ENCODE measurements around the gene ZBTB48. TPM values are rescaled to one million over a fixed set of nuclear protein-coding genes. Genes with fewer than 3 reads are reported as not detected.

The ZBTB48 gene
- total RNA-seq, 4 donors from 2014 or later: 12.7 to 17.7 (median 14.1) TPM

GRCh38 chr1:6623269-6623965, 43.6 kb downstream of the ZBTB48 start:
- 60 to 74% methylated on average over 13 to 14 of the region's 14 CpGs for WGBS, 2 donors (ENCODE audit: low coverage in 1 of 2)
- peak overlapping the region in 3 of 4 donors; percentile 91 to 95 (median 92) for H3K27ac ChIP-seq

GRCh38 chr1:6624710-6625583, 45.2 kb downstream of the ZBTB48 start, which contains the start of gene THAP3:
Gene THAP3, plus strand, starts transcription at chr1:6624868. Its CDS starts 351 bp downstream, at chr1:6625219.
- ATAC-seq: peak; percentile 94
- Histone ChIP-seq H3K36me3 (peaks cover 0 to 63% of the 10 kb centered on the region in 2 donors), H3K4me1 (peaks cover 0 to 76% (median 15%) of the 10 kb centered on the region in 3 donors), H3K27ac (peak within 1 kb of the TSS; percentile 62 to 95 (median 92)), H3K27me3 (no peaks in the 10 kb centered on the region), H3K9me3 (no peaks in the 10 kb centered on the region), H3K4me3 (peak within 1 kb of the TSS; percentile 54 to 93)
- 0% methylated on average over 2 of the region's 73 CpGs; no CpG with 5 or more reads in 1 of the 2 donors for whole genome bisulfite sequencing, 2 donors (ENCODE audit: low coverage in 1 of 2)
- TF ChIP-seq POLR2A (IDR thresholded peaks at IDR 0.05) (no peak), CTCF (IDR thresholded peaks at IDR 0.05) (no peak), EP300 (IDR thresholded peaks at IDR 0.05) (no peak), POLR2AphosphoS5 (IDR thresholded peaks at IDR 0.05) (peak; percentile 44)

More at GRCh38 chr1:6623269-6623965, 43.6 kb downstream of the ZBTB48 start:
- ATAC-seq: no peak
- Histone ChIP-seq H3K4me3 (no peak overlapping the region), H3K27me3 (no peaks in the 10 kb centered on the region), H3K36me3 (peaks cover 0 to 63% of the 10 kb centered on the region in 2 donors), H3K9me3 (no peaks in the 10 kb centered on the region), H3K4me1 (peaks cover 0 to 65% (median 15%) of the 10 kb centered on the region in 3 donors)
- TF ChIP-seq EP300 (IDR thresholded peaks at IDR 0.05): no peak
- TF ChIP-seq POLR2AphosphoS5 (IDR thresholded peaks at IDR 0.05): no peak
- TF ChIP-seq POLR2A (IDR thresholded peaks at IDR 0.05): no peak
- TF ChIP-seq CTCF (IDR thresholded peaks at IDR 0.05): no peak

GRCh38 chr1:6625584-6626149, 45.9 kb downstream of the ZBTB48 start:
- TF ChIP-seq POLR2A (IDR thresholded peaks at IDR 0.05) (no peak), POLR2AphosphoS5 (IDR thresholded peaks at IDR 0.05) (no peak), CTCF (IDR thresholded peaks at IDR 0.05) (peak in 2 of 4 experiments; percentile 19 to 31), EP300 (IDR thresholded peaks at IDR 0.05) (no peak)
- peaks cover 0 to 77% (median 15%) of the 10 kb centered on the region in 3 donors for H3K4me1 ChIP-seq
- H3K36me3 ChIP-seq: peaks cover 0 to 63% of the 10 kb centered on the region in 2 donors

GRCh38 chr1:6627031-6627430, 47.2 kb downstream of the ZBTB48 start:
- Histone ChIP-seq H3K9me3 (no peaks in the 10 kb centered on the region), H3K36me3 (peaks cover 0 to 63% of the 10 kb centered on the region in 2 donors), H3K27me3 (no peaks in the 10 kb centered on the region), H3K27ac (no peak overlapping the region), H3K4me3 (no peak overlapping the region), H3K4me1 (peaks cover 0 to 70% (median 15%) of the 10 kb centered on the region in 3 donors)
- 53 to 87% methylated on average over 2 to 4 of the region's 9 CpGs for WGBS, 2 donors (ENCODE audit: low coverage in 1 of 2)
- no peak for ATAC-seq
- no peak for TF ChIP-seq POLR2A (IDR thresholded peaks at IDR 0.05)
- TF ChIP-seq EP300 (IDR thresholded peaks at IDR 0.05): no peak
- no peak for TF ChIP-seq CTCF (IDR thresholded peaks at IDR 0.05)
- TF ChIP-seq POLR2AphosphoS5 (IDR thresholded peaks at IDR 0.05): no peak

More at GRCh38 chr1:6625584-6626149, 45.9 kb downstream of the ZBTB48 start:
- peak overlapping the region; percentile 54 to 93 for H3K4me3 ChIP-seq
- WGBS, 2 donors (ENCODE audit: low coverage in 1 of 2): 0% methylated on average over 7 of the region's 32 CpGs; no CpG with 5 or more reads in 1 of the 2 donors
- H3K9me3 ChIP-seq: no peaks in the 10 kb centered on the region
- ATAC-seq: peak; percentile 52
- no peaks in the 10 kb centered on the region for H3K27me3 ChIP-seq
- H3K27ac ChIP-seq: peak overlapping the region; percentile 62 to 95 (median 92)

All from gastroesophageal sphincter (tissue), 4 donors.